ENCODE measurements around the gene FLRT1. TPM values are rescaled to one million over a fixed set of nuclear protein-coding genes. Genes with fewer than 3 reads are reported as not detected.

FLRT1 gene
- polyA plus RNA-seq, 1 experiment: 0.17 TPM

DNA sequence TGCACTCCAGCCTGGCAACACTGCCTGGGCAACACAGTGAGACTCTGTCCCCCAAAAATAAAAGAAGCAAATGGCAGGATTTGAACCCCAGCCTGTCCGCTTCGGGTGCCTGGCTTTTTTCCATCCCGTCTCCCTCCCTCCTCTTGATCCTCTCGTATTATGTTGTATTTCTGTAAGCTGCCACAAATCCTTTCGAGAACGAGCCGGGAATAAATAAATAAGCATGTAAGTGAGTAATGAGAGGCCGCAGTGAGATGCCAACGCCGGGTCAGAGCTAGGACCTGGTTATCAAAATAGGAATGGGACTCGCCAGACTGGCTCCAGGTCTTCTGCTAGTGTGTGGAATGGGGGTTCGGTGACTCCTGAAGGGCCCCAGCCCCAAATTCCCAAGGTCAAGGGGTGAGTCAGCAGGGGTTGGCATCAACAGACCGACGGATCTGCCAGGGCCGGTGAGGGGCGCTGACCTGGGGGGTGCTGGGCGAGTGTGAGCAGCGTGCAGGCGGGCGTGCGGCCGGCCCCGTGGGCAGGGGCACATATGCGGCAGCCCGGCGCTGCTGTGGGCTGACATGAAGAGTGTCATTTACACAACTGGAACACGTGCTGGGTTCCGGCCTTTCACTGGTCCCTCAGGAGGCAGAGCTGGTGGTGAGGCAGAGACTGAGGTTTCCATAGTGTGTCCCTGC is 47.8 kb downstream of the FLRT1 start:
- POLR2A ChIA-PET: no interaction called here
- H3K27ac ChIP-seq (ENCODE audit: low read depth, low read length): no peak overlapping the region
- DNase-seq (ENCODE audit: low read depth, low spot score): no peak
- CTCF ChIA-PET: no interaction called here
- H3K4me3 ChIP-seq (ENCODE audit: low read depth, low read length): no peak overlapping the region
- H3K9me3 ChIP-seq (ENCODE audit: control insufficient read depth, insufficient read depth, low read length): no peaks in the 10 kb centered on the region; the same call in 1 of the 2 replicates
- H3K27me3 ChIP-seq (ENCODE audit: control insufficient read depth, insufficient read depth, low read length): peaks cover 28% of the 10 kb centered on the region
- no peak for TF ChIP-seq CTCF (IDR thresholded peaks at IDR 0.05; ENCODE audit: low read depth, low read length)

- ChIA-PET CTCF (no interaction called here), POLR2A (no interaction called here)
- TF ChIP-seq CTCF (IDR thresholded peaks at IDR 0.05; ENCODE audit: low read depth, low read length): no peak
- no peak for DNase-seq (ENCODE audit: low read depth, low spot score)
- H3K9me3 ChIP-seq (ENCODE audit: control insufficient read depth, insufficient read depth, low read length): no peaks in the 10 kb centered on the region; the same call in 1 of the 2 replicates
- H3K27me3 ChIP-seq (ENCODE audit: control insufficient read depth, insufficient read depth, low read length): peaks cover 22% of the 10 kb centered on the region
- H3K4me3 ChIP-seq (ENCODE audit: low read depth, low read length): no peak overlapping the region
- H3K27ac ChIP-seq (ENCODE audit: low read depth, low read length): no peak overlapping the region
Measured at GRCh38 chr11:64084146-64084950, 48.6 kb downstream of the FLRT1 start.

DNA sequence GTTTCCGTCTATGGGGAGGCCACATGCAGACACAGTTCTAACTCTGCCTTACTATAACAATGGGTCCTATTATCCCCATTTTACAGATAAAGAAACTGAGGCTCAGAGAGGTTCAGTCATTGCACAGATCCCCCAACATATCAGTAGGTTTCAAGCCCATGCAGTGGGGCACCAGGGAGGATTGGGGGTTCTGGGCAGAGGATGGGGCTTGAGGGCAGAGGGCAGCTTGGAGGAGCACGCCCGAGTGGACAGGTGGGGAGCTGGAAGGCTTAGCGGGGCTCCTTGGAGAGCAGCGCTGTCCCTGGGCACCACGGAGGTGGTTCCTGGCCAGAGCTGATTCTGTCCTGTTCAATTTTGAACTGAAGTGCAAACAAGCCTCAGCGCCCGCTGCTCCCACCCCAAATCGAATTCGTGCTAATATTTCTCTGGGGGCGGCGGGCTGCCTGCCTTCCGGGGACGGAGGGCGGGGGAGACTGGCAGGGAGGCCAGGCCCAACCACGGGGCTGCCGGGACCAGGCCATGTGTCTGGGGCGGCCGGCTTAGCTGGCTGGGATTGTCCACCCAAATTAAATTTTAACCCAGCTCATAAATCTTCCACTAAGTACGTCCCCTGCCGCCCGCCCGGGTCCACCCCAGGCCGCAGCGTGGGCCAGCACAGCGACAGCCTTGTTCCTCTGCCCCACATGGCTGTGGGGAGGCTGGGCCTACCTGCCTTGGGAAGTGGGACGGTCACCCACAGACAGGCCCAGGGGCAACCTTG is 49.4 kb downstream of the FLRT1 start:
- Histone ChIP-seq H3K27ac (ENCODE audit: low read depth, low read length) (no peak overlapping the region), H3K27me3 (ENCODE audit: control insufficient read depth, insufficient read depth, low read length) (peaks cover 25% of the 10 kb centered on the region), H3K9me3 (ENCODE audit: control insufficient read depth, insufficient read depth, low read length) (no peaks in the 10 kb centered on the region; the same call in 1 of the 2 replicates), H3K4me3 (ENCODE audit: low read depth, low read length) (no peak overlapping the region)
- POLR2A ChIA-PET: no interaction called here
- DNase-seq (ENCODE audit: low read depth, low spot score): no peak
- TF ChIP-seq CTCF (IDR thresholded peaks at IDR 0.05; ENCODE audit: low read depth, low read length): no peak
- CTCF ChIA-PET: no interaction called here

Other genes starting within 250 kb of the FLRT1 start
- 15.8 and 20.9 TPM in 2 replicates for gene SPINDOC, start 222.5 kb upstream of the FLRT1 start, polyA plus RNA-seq (2011; rRNA removed)
- gene MARK2, start 196.8 kb upstream of the FLRT1 start, polyA plus RNA-seq (2011; rRNA removed): 14.5 and 16.5 TPM in 2 replicates
- gene RCOR2, start 118.8 kb upstream of the FLRT1 start, polyA plus RNA-seq (2011; rRNA removed): 4.4 and 5.2 TPM in 2 replicates
- 17.4 and 18.0 TPM in 2 replicates for gene NAA40, start 96.9 kb upstream of the FLRT1 start, polyA plus RNA-seq (2011; rRNA removed)
- 200 and 346 TPM in 2 replicates for gene COX8A, start 61.3 kb upstream of the FLRT1 start, polyA plus RNA-seq (2011; rRNA removed)
- 99.0 and 105 TPM in 2 replicates for gene OTUB1, start 49.5 kb upstream of the FLRT1 start, polyA plus RNA-seq (2011; rRNA removed)
- 8.0 and 8.1 TPM in 2 replicates for gene MACROD1, start 130.2 kb downstream of the FLRT1 start, polyA plus RNA-seq (2011; rRNA removed)
- 166 and 171 TPM in 2 replicates for gene STIP1, start 150.2 kb downstream of the FLRT1 start, polyA plus RNA-seq (2011; rRNA removed)
- 0.38 and 0.72 TPM in 2 replicates for gene FERMT3, start 170.8 kb downstream of the FLRT1 start, polyA plus RNA-seq (2011; rRNA removed)
- gene TRPT1, start 190.3 kb downstream of the FLRT1 start, polyA plus RNA-seq (2011; rRNA removed): 21.6 and 34.0 TPM in 2 replicates
- 18.8 and 29.1 TPM in 2 replicates for gene NUDT22, start 190.3 kb downstream of the FLRT1 start, polyA plus RNA-seq (2011; rRNA removed)
- 18.7 and 28.4 TPM in 2 replicates for gene DNAJC4, start 194.6 kb downstream of the FLRT1 start, polyA plus RNA-seq (2011; rRNA removed)
- 11.8 and 15.7 TPM in 2 replicates for gene VEGFB, start 198.7 kb downstream of the FLRT1 start, polyA plus RNA-seq (2011; rRNA removed)
- gene FKBP2, start 205.2 kb downstream of the FLRT1 start, polyA plus RNA-seq (2011; rRNA removed): 29.9 and 39.0 TPM in 2 replicates
- gene PPP1R14B, start 211.0 kb downstream of the FLRT1 start, polyA plus RNA-seq (2011; rRNA removed): 119 and 146 TPM in 2 replicates
- 11.7 and 13.0 TPM in 2 replicates for gene PLCB3, start 215.6 kb downstream of the FLRT1 start, polyA plus RNA-seq (2011; rRNA removed)
- 36.1 and 54.8 TPM in 2 replicates for gene BAD, start 248.7 kb downstream of the FLRT1 start, polyA plus RNA-seq (2011; rRNA removed)
- gene GPR137, start 249.9 kb downstream of the FLRT1 start, polyA plus RNA-seq (2011; rRNA removed): 12.4 and 21.1 TPM in 2 replicates